Measurements from ENCODE around the gene PSMG1. TPM values are rescaled to one million over a fixed set of nuclear protein-coding genes. Genes with fewer than 3 reads are reported as not detected.

Gene PSMG1
- total and polyA plus RNA-seq, 2 of the 8 experiments (the other 6 are each of a cell fraction or from before 2014, with no cell fraction given): 50.7 to 93.7 TPM

GRCh38 chr21:39197448-39198233 lies 14.4 kb upstream of the PSMG1 start:
- Histone ChIP-seq H3K4me1 (replicated peaks in 1 of 4; ENCODE audit: control insufficient read depth in 3 of 4, insufficient read depth in 4 of 4, low read length in 3 of 4) (no peaks in the 10 kb centered on the region), H3K9me3 (ENCODE audit: insufficient read depth in 2 of 2, low read depth in 1 of 2, low read length in 1 of 2) (no peaks in the 10 kb centered on the region), H3K4me2 (ENCODE audit: insufficient read depth in 1 of 2, low read depth in 2 of 2, low read length in 2 of 2) (no peak overlapping the region), H3K9ac (replicated peaks in 1 of 4; ENCODE audit: extremely low read depth in 1 of 4, low read depth in 3 of 4, low read length in 3 of 4) (no peak overlapping the region), H2BK15ac (ENCODE audit: low read length) (no peak overlapping the region), H3K27ac (ENCODE audit: low read depth, low read length) (no peak overlapping the region), H3K36me3 (ENCODE audit: control insufficient read depth in 2 of 4, insufficient read depth in 4 of 4, low read length in 3 of 4) (peaks cover 15 to 76% (median 38%) of the 10 kb centered on the region in 4 experiments; a peak in 7 of 8 replicates), H3K27me3 (replicated peaks in 1 of 4; ENCODE audit: control insufficient read depth in 3 of 4, extremely low read depth in 1 of 4, insufficient read depth in 3 of 4, low read length in 3 of 4) (no peaks in the 10 kb centered on the region), H4K5ac (ENCODE audit: insufficient read length, low read depth, low read length) (no peak overlapping the region), H3K23me2 (ENCODE audit: low read depth, low read length) (no peaks in the 10 kb centered on the region; the same call in 1 of the 2 replicates), H3K4ac (replicated peaks; ENCODE audit: insufficient read length, low read depth, low read length) (no peak overlapping the region), H3K79me1 (ENCODE audit: low read depth, low read length) (no peaks in the 10 kb centered on the region), H2BK12ac (ENCODE audit: low read depth, low read length) (no peak overlapping the region), H3K18ac (ENCODE audit: extremely low read depth, low read length) (no peak overlapping the region), H3K4me3 (ENCODE audit: extremely low read depth in 1 of 4, insufficient read depth in 2 of 4, low read depth in 3 of 4, low read length in 4 of 4) (no peak overlapping the region), H2AFZ (ENCODE audit: low read length) (no peak overlapping the region), H4K91ac (replicated peaks; ENCODE audit: insufficient read length, low read length) (no peak overlapping the region), H4K20me1 (replicated peaks in 1 of 2; ENCODE audit: control insufficient read depth in 1 of 2, insufficient read depth in 2 of 2, low read length in 2 of 2) (peaks cover 2 to 4% of the 10 kb centered on the region in 2 experiments), H4K8ac (ENCODE audit: extremely low read depth, insufficient read depth, low read length) (no peak overlapping the region), H3K23ac (ENCODE audit: insufficient read length) (no peak overlapping the region), H3K14ac (ENCODE audit: insufficient read length) (no peak overlapping the region), H3K56ac (replicated peaks; ENCODE audit: insufficient read length, low read depth, low read length) (no peak overlapping the region), H2AK5ac (ENCODE audit: low read depth, low read length) (no peak overlapping the region), H3K79me2 (ENCODE audit: control insufficient read depth in 1 of 2, insufficient read depth in 2 of 2, low read length in 2 of 2) (no peaks in the 10 kb centered on the region), H2BK5ac (ENCODE audit: low read depth, low read length) (no peak overlapping the region), H2BK20ac (ENCODE audit: low read length) (no peak overlapping the region), H2BK120ac (replicated peaks; ENCODE audit: low read depth, low read length) (no peak overlapping the region)
- FAIRE-seq (no peak), DNase-seq (ENCODE audit: low read depth in 1 of 2, low spot score in 2 of 2) (no peak)
- ChIA-PET CTCF (ENCODE audit: partially characterized antibody) (no interaction called here), POLR2A (ENCODE audit: partially characterized antibody) (interaction anchor here (0.6 kb wide), 1 partner anchor 13 kb away, joined by 3 read pairs; no protein-coding TSS in a partner anchor)
- 92% methylated on average over 5 of the region's 5 CpGs; no CpG with 5 or more reads in 1 of the 2 experiments for WGBS, 2 experiments (ENCODE audit: extremely low coverage in 1 of 2, insufficient coverage in 1 of 2, insufficient read length in 1 of 2, insufficient replicate concordance in 2 of 2, low coverage in 1 of 2, low lambda C conversion rate in 2 of 2, missing lambda C conversion rate in 1 of 2)
- TF ChIP-seq PHF8 (conservative IDR thresholded peaks at IDR 0.05; ENCODE audit: low read depth, low read length): no peak
- no peak for TF ChIP-seq GTF2F1 (IDR thresholded peaks at IDR 0.05; ENCODE audit: borderline replicate concordance, low read depth, low read length)
- no peak for TF ChIP-seq YY1 (IDR thresholded peaks at IDR 0.05; ENCODE audit: low read depth, low read length)
- TF ChIP-seq RBBP5 (IDR thresholded peaks at IDR 0.05; ENCODE audit: borderline replicate concordance, low read depth, low read length): no peak
- no peak for TF ChIP-seq SP1 (IDR thresholded peaks at IDR 0.05; ENCODE audit: low read depth, low read length)
- TF ChIP-seq RAD21 (IDR thresholded peaks at IDR 0.05 in 1 of 2, conservative IDR thresholded peaks at IDR 0.05 in 1 of 2; ENCODE audit: low read depth in 2 of 2, low read length in 2 of 2): no peak
- TF ChIP-seq POU5F1 (IDR thresholded peaks at IDR 0.05; ENCODE audit: low read depth, low read length): no peak
- TF ChIP-seq JUND (IDR thresholded peaks at IDR 0.05; ENCODE audit: low read length): no peak
- no peak for TF ChIP-seq SUZ12 (IDR thresholded peaks at IDR 0.05; ENCODE audit: low read length)
- no peak for TF ChIP-seq KDM1A (IDR thresholded peaks at IDR 0.05; ENCODE audit: borderline replicate concordance, low read length)
- TF ChIP-seq RFX5 (IDR thresholded peaks at IDR 0.05; ENCODE audit: borderline replicate concordance, low read depth, low read length): no peak
- TF ChIP-seq POLR2AphosphoS5 (IDR thresholded peaks at IDR 0.05; ENCODE audit: low read depth, low read length): no peak
- TF ChIP-seq BACH1 (IDR thresholded peaks at IDR 0.05; ENCODE audit: low read length): no peak

Data from H1 (cell line).